Activated CD8-positive, alpha-beta memory T cell treated with anti-CD3 and anti-CD28 coated beads, Interleukin-2, amount 50 U/mL, for 1 hour (primary cell): ENCODE data around the gene IER5L.

Source experiments
- DNase-seq: peaks from one replicate; pipeline ENCODE4 v3.0.0-alpha.2; 2020; ENCODE audit errors: extremely low read depth

IER5L gene

GRCh38 chr9:129177791-129178567, at the start of gene IER5L:
Gene IER5L, minus strand, starts transcription at chr9:129178261. Its CDS starts 209 bp downstream, at chr9:129178052.
- peak; percentile 82 for DNase-seq

- DNase-seq = no peak
Measured at GRCh38 chr9:129227843-129228189, 49.8 kb upstream of the IER5L start.

GRCh38 chr9:129225815-129226214, 47.8 kb upstream of the IER5L start:
- DNase-seq = no peak

- DNase-seq = no peak
Measured at GRCh38 chr9:129225490-129225778, 47.4 kb upstream of the IER5L start.

- no peak for DNase-seq
Measured at GRCh38 chr9:129224618-129225489, 46.8 kb upstream of the IER5L start.

- DNase-seq = no peak
Measured at GRCh38 chr9:129223551-129224208, 45.6 kb upstream of the IER5L start.

GRCh38 chr9:129222819-129223218, 44.8 kb upstream of the IER5L start:
- no peak for DNase-seq

GRCh38 chr9:129221979-129222635, 44.0 kb upstream of the IER5L start:
- no peak for DNase-seq

- no peak for DNase-seq
Measured at GRCh38 chr9:129221233-129221632, 43.2 kb upstream of the IER5L start.

- DNase-seq = no peak
Measured at GRCh38 chr9:129220771-129221170, 42.7 kb upstream of the IER5L start.

GRCh38 chr9:129218918-129219317, 40.9 kb upstream of the IER5L start:
- DNase-seq = no peak

GRCh38 chr9:129218272-129218625, 40.2 kb upstream of the IER5L start:
- DNase-seq = no peak

GRCh38 chr9:129213551-129213950, 35.5 kb upstream of the IER5L start:
- DNase-seq = no peak

- no peak for DNase-seq
Measured at GRCh38 chr9:129211686-129212085, 33.6 kb upstream of the IER5L start.

GRCh38 chr9:129210125-129210524, 32.1 kb upstream of the IER5L start:
- no peak for DNase-seq

- DNase-seq = no peak
Measured at GRCh38 chr9:129209580-129209979, 31.5 kb upstream of the IER5L start.

GRCh38 chr9:129209109-129209508, 31.0 kb upstream of the IER5L start:
- no peak for DNase-seq

GRCh38 chr9:129208207-129209032, 30.4 kb upstream of the IER5L start:
- no peak for DNase-seq

GRCh38 chr9:129206905-129207304, 28.8 kb upstream of the IER5L start:
- DNase-seq = no peak

GRCh38 chr9:129206401-129206800, 28.3 kb upstream of the IER5L start:
- DNase-seq = no peak

- DNase-seq = no peak
Measured at GRCh38 chr9:129204840-129205239, 26.8 kb upstream of the IER5L start.

- DNase-seq = no peak
Measured at GRCh38 chr9:129203556-129203909, 25.5 kb upstream of the IER5L start.
